ELF-1 (cell line): ENCODE results near the gene MOV10.

Experiments used
- DNase-seq: peaks from one replicate; pipeline ENCODE4 v3.0.0-alpha.2; 2016; ENCODE audit warnings: low read depth, low spot score

Gene MOV10

GRCh38 chr1:112735752-112736151, 61.3 kb downstream of the MOV10 start:
- DNase-seq: no peak

- DNase-seq: no peak
Observed at GRCh38 chr1:112737573-112737972, 63.1 kb downstream of the MOV10 start.

- peak; percentile 47 for DNase-seq
Observed at GRCh38 chr1:112743174-112744008, 68.9 kb downstream of the MOV10 start.

GRCh38 chr1:112744009-112744578, 69.6 kb downstream of the MOV10 start:
- peak; percentile 69 for DNase-seq

GRCh38 chr1:112748396-112748795, 73.9 kb downstream of the MOV10 start:
- no peak for DNase-seq
